H1 (cell line): ENCODE data around the gene TGFBR2. TPM values are rescaled to one million over a fixed set of nuclear protein-coding genes. Genes with fewer than 3 reads are reported as not detected.

Experiments
- NRF1 ChIP-seq: IDR thresholded peaks from 2 replicates; pipeline ENCODE4 v1.6.1; 2011; ENCODE audit warnings: mild to moderate bottlenecking, low read depth, low read length, improper control_type of control experiment
- TCF12 ChIP-seq: IDR thresholded peaks from 2 replicates; pipeline ENCODE4 v1.6.1; 2011; ENCODE audit warnings: low read depth, mild to moderate bottlenecking, low read length
- polyA plus RNA-seq, 7 experiments: library from polyadenylated mRNA; depleted of rRNA in 3 of 7; stranded (reverse) in 5 of 7; unstranded in 2 of 7; fragments of >200 nt in 5 of 7; fragments of 200-250 nt in 2 of 7; gene quantifications; 1 replicate in 5 of 7; 2 replicates in 1 of 7; 4 replicates in 1 of 7; pipeline versions ENCODE4 v1.2.1 to v1.2.3, GENCODE V29; 2011 to 2013; ENCODE audit warnings: missing spikeins in 2 of 7, mixed read lengths in 2 of 7
- total RNA-seq: library from RNA; stranded (reverse); fragmentation: NEBNext Ultra II Directional; extraction: Animal tissue kit (Norgen Biotek cat#: 25700); gene quantifications from 2 replicates; pipeline ENCODE4 v1.2.1, GENCODE V29; 2021
- TF ChIP-seq, protein P1 (sequence below): IDR thresholded peaks from 2 replicates; pipeline ENCODE4 v1.6.1; 2012; ENCODE audit warnings: low read length, inconsistent platforms
- TF ChIP-seq, protein P2 (sequence below): IDR thresholded peaks from 2 replicates; pipeline ENCODE4 v1.6.1; 2012; ENCODE audit warnings: inconsistent platforms

Gene TGFBR2
- total and polyA plus RNA-seq, 2 of the 8 experiments (the other 6 are each of a cell fraction or from before 2014, with no cell fraction given) = 4.2 to 7.4 TPM

DNA sequence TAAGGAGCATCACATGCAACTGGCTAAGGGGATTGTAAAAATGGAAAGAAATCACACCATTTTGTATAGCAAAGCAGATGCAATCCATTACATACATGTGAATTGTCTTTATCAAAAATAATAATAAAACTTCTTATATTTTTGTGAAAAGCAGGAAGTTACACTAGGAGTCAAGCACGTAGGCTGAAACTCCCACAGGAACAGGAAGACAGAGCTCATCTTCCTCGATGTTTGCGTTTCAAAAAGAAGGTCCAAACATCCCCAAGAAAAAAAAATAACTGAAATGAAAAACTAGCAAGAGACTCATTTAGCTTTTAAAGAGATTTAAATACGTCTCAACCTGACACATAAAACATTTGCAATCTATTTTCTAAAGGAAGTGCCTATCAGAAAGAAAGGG is 106.6 kb downstream of the TGFBR2 start (continued):
- TF ChIP-seq, protein P1, sequence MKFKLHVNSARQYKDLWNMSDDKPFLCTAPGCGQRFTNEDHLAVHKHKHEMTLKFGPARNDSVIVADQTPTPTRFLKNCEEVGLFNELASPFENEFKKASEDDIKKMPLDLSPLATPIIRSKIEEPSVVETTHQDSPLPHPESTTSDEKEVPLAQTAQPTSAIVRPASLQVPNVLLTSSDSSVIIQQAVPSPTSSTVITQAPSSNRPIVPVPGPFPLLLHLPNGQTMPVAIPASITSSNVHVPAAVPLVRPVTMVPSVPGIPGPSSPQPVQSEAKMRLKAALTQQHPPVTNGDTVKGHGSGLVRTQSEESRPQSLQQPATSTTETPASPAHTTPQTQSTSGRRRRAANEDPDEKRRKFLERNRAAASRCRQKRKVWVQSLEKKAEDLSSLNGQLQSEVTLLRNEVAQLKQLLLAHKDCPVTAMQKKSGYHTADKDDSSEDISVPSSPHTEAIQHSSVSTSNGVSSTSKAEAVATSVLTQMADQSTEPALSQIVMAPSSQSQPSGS = no peak
- TF ChIP-seq, protein P2, sequence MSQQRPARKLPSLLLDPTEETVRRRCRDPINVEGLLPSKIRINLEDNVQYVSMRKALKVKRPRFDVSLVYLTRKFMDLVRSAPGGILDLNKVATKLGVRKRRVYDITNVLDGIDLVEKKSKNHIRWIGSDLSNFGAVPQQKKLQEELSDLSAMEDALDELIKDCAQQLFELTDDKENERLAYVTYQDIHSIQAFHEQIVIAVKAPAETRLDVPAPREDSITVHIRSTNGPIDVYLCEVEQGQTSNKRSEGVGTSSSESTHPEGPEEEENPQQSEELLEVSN = no peak
- TF ChIP-seq TCF12 (no peak), NRF1 (no peak)
